Upper lobe of right lung (tissue), 1 donor: ENCODE results near the gene GATAD2A. TPM values are rescaled to one million over a fixed set of nuclear protein-coding genes. Genes with fewer than 3 reads are reported as not detected.

Source experiments
- ATAC-seq: fragments of 200-7000 bp; cut with Tn5 transposase; one replicate; pipeline ENCODE4 v1.9.1; 2020; ENCODE audit warnings: mild to moderate bottlenecking, moderate library complexity
- DNase-seq: peaks from one replicate; pipeline ENCODE4 v3.0.0-alpha.2; 2020
- H3K27ac ChIP-seq: fragments of 200-600 bp; one replicate; pipeline ENCODE4 v1.8.0; 2022
- H3K27me3 ChIP-seq: fragments of 200-600 bp; one replicate; pipeline ENCODE4 v1.8.0; 2022; ENCODE audit warnings: mild to moderate bottlenecking
- H3K36me3 ChIP-seq: fragments of 200-600 bp; one replicate; pipeline ENCODE4 v1.8.0; 2022
- H3K4me1 ChIP-seq: fragments of 200-600 bp; one replicate; pipeline ENCODE4 v1.8.0; 2022
- H3K4me3 ChIP-seq: fragments of 200-600 bp; one replicate; pipeline ENCODE4 v1.8.0; 2022; ENCODE audit warnings: mild to moderate bottlenecking
- H3K9me3 ChIP-seq: fragments of 200-600 bp; one replicate; pipeline ENCODE4 v1.8.0; 2022
- CTCF ChIP-seq: fragments of 200-600 bp; IDR thresholded peaks from one replicate; pipeline ENCODE4 v1.8.0; 2022; ENCODE audit warnings: antibody characterized with exemption
- intact Hi-C: fragments of 100-400 bp; cut with DNase I; formaldehyde crosslinking; loops from one replicate; pipeline ENCODE4 v1.11.0; 2022
- total RNA-seq: library from RNA; stranded (reverse); fragmentation: NEBNext Ultra II Directional; extraction: Animal tissue kit (Norgen Biotek cat#: 25700); gene quantifications from one replicate; pipeline ENCODE4 v1.2.1, GENCODE V29; 2021
- donor health status: DM: no; HTN: yes; CAD: no; lungs with severe emphysema.

Gene GATAD2A
- total RNA-seq, 1 donor from 2014 or later: 85.8 TPM

GRCh38 chr19:19409631-19410030, 4.2 kb downstream of the GATAD2A start:
- H3K27ac ChIP-seq: no peak overlapping the region
- no peaks in the 10 kb centered on the region for H3K9me3 ChIP-seq
- intact Hi-C loops: loop anchor here (10.0 kb wide), 1 partner anchor 75 kb away; no protein-coding TSS in a partner anchor
- no peaks in the 10 kb centered on the region for H3K36me3 ChIP-seq
- DNase-seq (no peak), ATAC-seq (no peak)
- TF ChIP-seq CTCF: no peak
- H3K4me1 ChIP-seq: peaks cover 50% of the 10 kb centered on the region
- no peaks in the 10 kb centered on the region for H3K27me3 ChIP-seq
- H3K4me3 ChIP-seq: no peak overlapping the region

DNA sequence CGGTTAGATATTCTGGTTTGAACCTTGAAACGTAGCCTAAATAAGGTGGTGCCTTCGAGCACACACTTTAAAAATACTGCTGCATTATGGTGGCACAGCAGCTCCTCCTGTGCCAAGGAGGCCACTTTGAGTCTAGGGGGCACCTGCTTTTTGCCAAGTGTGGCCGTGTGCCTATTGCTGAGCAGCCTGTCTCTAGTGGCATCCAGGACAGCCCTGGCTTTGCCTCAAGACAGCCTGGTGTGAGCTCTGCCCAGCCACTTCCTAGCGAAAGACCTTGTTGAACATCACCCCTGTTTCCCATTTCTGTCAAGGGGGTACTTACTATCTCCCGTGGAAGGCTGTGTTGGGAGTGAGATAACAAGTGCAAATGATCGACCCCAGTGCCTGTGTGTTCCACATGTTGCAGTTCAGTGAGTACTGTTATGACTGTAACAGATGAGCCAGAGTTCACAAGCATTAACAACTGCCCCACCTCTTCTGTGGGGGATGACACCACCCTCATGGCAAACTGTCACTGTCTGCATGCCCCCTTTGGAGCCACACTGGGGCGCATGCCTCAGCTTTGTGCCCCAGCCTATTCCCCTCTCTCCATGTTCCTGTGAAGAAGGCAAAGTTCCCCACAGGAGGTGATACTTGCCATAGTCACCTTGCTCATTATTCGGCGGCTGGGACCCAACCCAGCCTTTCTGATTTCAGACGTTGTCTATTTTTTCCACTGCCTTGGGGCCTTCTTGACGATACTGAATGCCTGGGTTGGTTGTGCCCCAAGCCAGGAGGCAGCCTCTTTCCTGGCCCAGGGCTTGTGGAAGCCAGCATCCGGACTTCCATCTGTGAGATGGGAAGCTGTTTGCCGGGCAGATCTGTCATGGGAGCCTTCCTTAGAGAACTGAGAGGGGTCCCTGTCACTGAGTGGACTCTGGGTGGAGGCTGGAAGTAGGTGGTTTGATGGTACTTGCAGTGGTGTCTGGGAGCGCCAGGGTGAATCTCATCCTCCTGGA, 5.4 kb downstream of the GATAD2A start:
- Histone ChIP-seq H3K27ac (no peak overlapping the region), H3K27me3 (no peaks in the 10 kb centered on the region), H3K4me1 (peaks cover 46% of the 10 kb centered on the region), H3K9me3 (no peaks in the 10 kb centered on the region), H3K4me3 (no peak overlapping the region), H3K36me3 (no peaks in the 10 kb centered on the region)
- no peak for TF ChIP-seq CTCF
- DNase-seq (no peak), ATAC-seq (no peak)
- intact Hi-C loops: no loop called here

DNA sequence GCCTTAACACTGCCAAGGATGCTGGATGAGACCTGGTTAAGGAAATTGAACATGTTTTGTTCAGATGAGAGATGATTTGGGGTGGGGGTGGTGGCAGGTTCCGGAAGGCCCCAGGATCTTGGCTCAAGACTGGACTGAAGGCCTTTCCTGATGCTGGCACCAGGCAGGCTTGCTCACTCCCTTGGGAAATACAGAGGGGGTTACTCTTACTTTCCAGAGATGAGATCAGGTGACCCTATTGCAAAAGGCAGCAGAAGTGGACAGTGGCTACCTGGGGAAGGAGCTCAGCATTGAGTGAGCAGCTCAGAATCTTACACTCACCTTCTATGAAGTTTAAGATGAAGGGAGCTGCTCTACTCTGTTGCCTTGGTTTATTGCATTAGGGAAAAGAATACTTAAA, 10.8 kb downstream of the GATAD2A start:
- no peaks in the 10 kb centered on the region for H3K27me3 ChIP-seq
- ATAC-seq (peak; percentile 6), DNase-seq (no peak)
- intact Hi-C loops: no loop called here
- no peak overlapping the region for H3K4me3 ChIP-seq
- no peaks in the 10 kb centered on the region for H3K36me3 ChIP-seq
- no peaks in the 10 kb centered on the region for H3K9me3 ChIP-seq
- H3K4me1 ChIP-seq: peaks cover 26% of the 10 kb centered on the region
- H3K27ac ChIP-seq: no peak overlapping the region
- no peak for TF ChIP-seq CTCF

GRCh38 chr19:19417046-19417445, 11.6 kb downstream of the GATAD2A start:
- no peak for DNase-seq
- intact Hi-C loops: no loop called here
- Histone ChIP-seq H3K36me3 (no peaks in the 10 kb centered on the region), H3K4me3 (no peak overlapping the region), H3K27ac (no peak overlapping the region), H3K4me1 (peaks cover 28% of the 10 kb centered on the region), H3K27me3 (no peaks in the 10 kb centered on the region), H3K9me3 (no peaks in the 10 kb centered on the region)
- no peak for ATAC-seq
- TF ChIP-seq CTCF: no peak

DNA sequence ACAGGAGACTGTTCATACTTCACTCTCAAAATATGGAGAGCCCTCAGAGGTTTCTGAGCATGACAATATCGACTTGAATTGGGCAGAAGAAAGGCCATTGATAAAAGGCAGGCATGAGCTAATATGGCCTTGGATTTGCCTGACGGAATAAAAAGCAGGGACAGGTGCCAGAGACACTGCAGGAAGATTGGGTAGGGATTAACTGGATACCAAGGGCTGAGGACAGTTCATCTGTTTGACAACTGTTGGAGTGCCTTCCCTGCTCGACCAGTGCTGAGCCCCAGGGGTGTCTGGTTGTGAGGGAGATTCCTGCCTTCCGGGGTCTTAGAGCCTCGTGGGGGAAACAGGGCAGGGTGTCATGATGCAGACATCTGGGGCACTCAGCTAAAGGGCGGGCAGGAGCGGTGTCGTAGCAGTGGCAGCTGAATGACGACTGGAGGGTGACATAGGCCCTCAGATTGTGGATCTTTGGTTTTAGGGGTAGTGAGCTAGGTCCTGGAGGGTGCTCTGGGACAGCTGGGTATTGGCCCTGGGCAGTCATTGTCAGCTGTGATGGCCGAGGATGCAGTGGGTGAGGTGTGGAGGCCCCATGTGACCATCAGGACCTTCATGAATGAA, 12.3 kb downstream of the GATAD2A start:
- Histone ChIP-seq H3K27me3 (no peaks in the 10 kb centered on the region), H3K9me3 (no peaks in the 10 kb centered on the region), H3K4me1 (peaks cover 28% of the 10 kb centered on the region), H3K36me3 (no peaks in the 10 kb centered on the region), H3K4me3 (no peak overlapping the region), H3K27ac (no peak overlapping the region)
- intact Hi-C loops: no loop called here
- ATAC-seq (no peak), DNase-seq (no peak)
- TF ChIP-seq CTCF: no peak
